ENCODE results near the gene RNF213.

DNA sequence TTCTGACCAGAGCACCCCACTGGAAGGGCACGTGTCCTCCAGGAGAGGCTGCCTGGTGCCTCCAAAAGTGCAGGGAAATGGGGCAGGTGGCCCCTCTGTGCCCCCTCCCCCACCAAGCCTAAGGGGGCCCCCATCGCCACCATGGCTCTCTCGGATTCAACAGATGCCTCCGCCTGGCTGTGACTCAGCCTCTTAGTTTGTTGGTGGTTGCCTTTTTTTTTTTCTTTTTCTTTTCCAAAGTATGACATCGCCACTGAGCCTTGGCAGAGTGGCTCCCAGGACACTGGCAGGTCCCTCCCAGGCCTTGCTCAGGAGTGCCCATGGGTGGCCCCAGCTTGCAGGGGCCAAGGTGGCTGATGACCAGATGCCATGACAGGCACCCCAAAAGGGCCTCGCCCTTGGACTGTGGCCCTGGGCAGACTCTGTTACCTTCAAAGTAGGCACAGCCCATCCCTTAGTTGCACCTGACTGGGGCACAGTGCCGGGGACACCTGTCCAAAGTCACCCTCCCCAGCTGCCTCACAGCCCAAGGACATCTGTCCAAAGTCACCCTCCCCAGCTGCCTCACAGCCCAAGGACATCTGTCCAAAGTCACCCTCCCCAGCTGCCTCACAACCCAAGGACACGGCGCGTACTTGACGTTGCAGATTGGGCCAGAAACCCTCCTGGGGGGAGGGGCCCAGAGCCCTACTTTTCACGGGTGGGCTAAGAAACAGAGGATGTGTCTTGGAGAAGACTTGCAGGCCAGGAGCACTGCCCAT lies 186.2 kb downstream of the RNF213 start:
- TF ChIP-seq YY1 (IDR thresholded peaks at IDR 0.05; ENCODE audit: low read depth, low read length), result no peak
- no peak for TF ChIP-seq EZH2 (IDR thresholded peaks at IDR 0.05; ENCODE audit: borderline replicate concordance, control insufficient read depth, low read depth, low read length)

Measured in GM12878 (cell line).